Measurements from ENCODE around the gene SPNS3.

Gene SPNS3

DNA sequence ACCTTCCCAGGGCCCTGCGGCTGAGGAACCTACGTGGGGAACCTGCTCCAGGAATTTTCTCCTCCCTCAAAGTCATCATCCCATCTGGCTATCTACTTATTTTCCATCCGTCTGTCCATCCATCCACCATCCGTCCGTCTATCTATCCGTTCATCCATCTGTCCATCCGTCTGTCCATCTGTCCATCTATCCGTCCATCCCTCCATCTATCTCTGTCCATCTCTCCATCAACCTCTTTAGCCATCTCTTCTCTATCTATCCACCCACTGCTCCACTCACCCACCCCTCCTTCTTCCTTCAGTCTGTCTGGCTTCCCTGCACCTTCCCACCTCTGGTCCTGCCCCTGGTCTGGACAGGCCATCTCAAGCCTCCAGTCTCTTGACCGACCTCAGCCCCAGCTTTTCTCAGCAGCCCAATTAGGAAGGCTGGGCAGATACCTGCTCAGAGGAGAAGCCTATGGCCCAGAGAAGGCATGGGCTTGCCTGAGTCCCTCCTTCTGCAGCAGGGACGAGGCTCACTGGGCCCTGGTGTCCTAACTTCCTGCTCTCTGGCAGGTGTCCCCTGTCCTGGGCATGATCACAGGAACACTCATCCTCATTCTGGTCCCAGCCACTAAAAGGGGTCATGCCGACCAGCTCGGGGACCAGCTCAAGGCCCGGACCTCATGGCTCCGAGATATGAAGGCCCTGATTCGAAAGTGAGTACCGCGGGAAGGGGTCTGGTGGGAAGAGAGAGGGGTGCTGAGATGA lies 98.4 kb downstream of the SPNS3 start:
- Histone ChIP-seq H3K9me3 (ENCODE audit: insufficient read depth, low read depth, low read length) (no peaks in the 10 kb centered on the region), H3K4me2 (ENCODE audit: low read length) (no peak overlapping the region), H4K91ac (ENCODE audit: low read depth, low read length) (no peak overlapping the region), H3K27me3 (ENCODE audit: insufficient read depth, low read length) (no peaks in the 10 kb centered on the region), H2AFZ (ENCODE audit: insufficient read depth, low read length, poor library complexity) (no peak overlapping the region), H4K12ac (ENCODE audit: low read depth, low read length) (no peak overlapping the region), H3K36me3 (ENCODE audit: control insufficient read depth in 1 of 2, insufficient read depth in 2 of 2, low read length in 2 of 2) (peaks cover 87 to 89% of the 10 kb centered on the region in 2 experiments), H2AK5ac (ENCODE audit: low read length) (no peak overlapping the region), H3K4me3 (ENCODE audit: low read depth, low read length) (no peak overlapping the region), H3K23ac (ENCODE audit: low read length) (no peak overlapping the region), H2BK12ac (ENCODE audit: low read length) (no peak overlapping the region), H3K9ac (ENCODE audit: low read length) (no peak overlapping the region), H4K8ac (ENCODE audit: low read depth, low read length) (no peak overlapping the region), H3K79me2 (ENCODE audit: control insufficient read depth, insufficient read depth, low read length, poor library complexity) (no peaks in the 10 kb centered on the region), H2BK5ac (ENCODE audit: low read depth, low read length, poor library complexity) (no peak overlapping the region), H3K4ac (ENCODE audit: low read depth, low read length) (no peak overlapping the region), H3K79me1 (ENCODE audit: low read length) (no peaks in the 10 kb centered on the region), H2BK120ac (ENCODE audit: insufficient read depth, low read length, poor library complexity) (no peak overlapping the region), H3K18ac (ENCODE audit: low read length) (no peak overlapping the region), H3K14ac (ENCODE audit: low read length) (no peak overlapping the region), H3K4me1 (ENCODE audit: control insufficient read depth in 1 of 2, insufficient read depth in 2 of 2, low read length in 2 of 2) (peaks cover 0 to 2% of the 10 kb centered on the region in 2 experiments), H3K27ac (ENCODE audit: low read depth, low read length) (no peak overlapping the region)
- no peak for DNase-seq
- 100% methylated on average over 2 of the region's 17 CpGs for WGBS (ENCODE audit: extremely low coverage, insufficient coverage, insufficient read length)

DNA sequence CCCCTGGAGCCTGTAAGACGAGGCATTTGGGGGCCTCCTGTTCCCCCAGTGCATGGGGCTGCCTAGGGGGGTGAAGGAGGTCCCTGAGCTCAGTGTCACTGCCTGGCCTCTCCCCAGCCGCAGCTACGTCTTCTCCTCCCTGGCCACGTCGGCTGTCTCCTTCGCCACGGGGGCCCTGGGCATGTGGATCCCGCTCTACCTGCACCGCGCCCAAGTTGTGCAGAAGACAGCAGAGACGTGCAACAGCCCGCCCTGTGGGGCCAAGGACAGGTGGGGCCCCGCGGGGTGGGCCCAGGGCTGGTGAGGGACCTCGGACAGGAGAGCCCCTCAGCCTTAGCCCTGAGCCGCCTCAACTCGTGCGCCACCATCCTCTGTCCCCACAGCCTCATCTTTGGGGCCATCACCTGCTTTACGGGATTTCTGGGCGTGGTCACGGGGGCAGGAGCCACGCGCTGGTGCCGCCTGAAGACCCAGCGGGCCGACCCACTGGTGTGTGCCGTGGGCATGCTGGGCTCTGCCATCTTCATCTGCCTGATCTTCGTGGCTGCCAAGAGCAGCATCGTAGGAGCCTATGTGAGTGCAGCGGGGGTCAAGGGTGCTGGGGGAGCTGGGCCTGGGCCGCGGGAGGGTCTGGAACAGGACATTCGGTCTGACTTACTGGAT lies 99.3 kb downstream of the SPNS3 start:
- Histone ChIP-seq H2AK5ac (ENCODE audit: low read length) (no peak overlapping the region), H3K14ac (ENCODE audit: low read length) (no peak overlapping the region), H3K36me3 (ENCODE audit: control insufficient read depth in 1 of 2, insufficient read depth in 2 of 2, low read length in 2 of 2) (peaks cover 92 to 93% of the 10 kb centered on the region in 2 experiments), H4K91ac (ENCODE audit: low read depth, low read length) (no peak overlapping the region), H3K9ac (ENCODE audit: low read length) (no peak overlapping the region), H2BK120ac (ENCODE audit: insufficient read depth, low read length, poor library complexity) (no peak overlapping the region), H3K4me2 (ENCODE audit: low read length) (no peak overlapping the region), H2AFZ (ENCODE audit: insufficient read depth, low read length, poor library complexity) (no peak overlapping the region), H2BK5ac (ENCODE audit: low read depth, low read length, poor library complexity) (no peak overlapping the region), H3K79me2 (ENCODE audit: control insufficient read depth, insufficient read depth, low read length, poor library complexity) (no peaks in the 10 kb centered on the region), H3K27me3 (ENCODE audit: insufficient read depth, low read length) (no peaks in the 10 kb centered on the region), H3K4me3 (ENCODE audit: low read depth, low read length) (no peak overlapping the region), H3K27ac (ENCODE audit: low read depth, low read length) (no peak overlapping the region), H3K9me3 (ENCODE audit: insufficient read depth, low read depth, low read length) (no peaks in the 10 kb centered on the region), H3K4me1 (ENCODE audit: control insufficient read depth in 1 of 2, insufficient read depth in 2 of 2, low read length in 2 of 2) (peaks cover 0 to 2% of the 10 kb centered on the region in 2 experiments), H4K8ac (ENCODE audit: low read depth, low read length) (no peak overlapping the region), H3K23ac (ENCODE audit: low read length) (no peak overlapping the region), H3K18ac (ENCODE audit: low read length) (no peak overlapping the region), H2BK12ac (ENCODE audit: low read length) (no peak overlapping the region), H4K12ac (ENCODE audit: low read depth, low read length) (no peak overlapping the region), H3K4ac (ENCODE audit: low read depth, low read length) (no peak overlapping the region), H3K79me1 (ENCODE audit: low read length) (no peaks in the 10 kb centered on the region)
- WGBS (ENCODE audit: extremely low coverage, insufficient coverage, insufficient read length), result no CpG with 5 or more reads among the region's 33 CpGs
- DNase-seq, result no peak

DNA sequence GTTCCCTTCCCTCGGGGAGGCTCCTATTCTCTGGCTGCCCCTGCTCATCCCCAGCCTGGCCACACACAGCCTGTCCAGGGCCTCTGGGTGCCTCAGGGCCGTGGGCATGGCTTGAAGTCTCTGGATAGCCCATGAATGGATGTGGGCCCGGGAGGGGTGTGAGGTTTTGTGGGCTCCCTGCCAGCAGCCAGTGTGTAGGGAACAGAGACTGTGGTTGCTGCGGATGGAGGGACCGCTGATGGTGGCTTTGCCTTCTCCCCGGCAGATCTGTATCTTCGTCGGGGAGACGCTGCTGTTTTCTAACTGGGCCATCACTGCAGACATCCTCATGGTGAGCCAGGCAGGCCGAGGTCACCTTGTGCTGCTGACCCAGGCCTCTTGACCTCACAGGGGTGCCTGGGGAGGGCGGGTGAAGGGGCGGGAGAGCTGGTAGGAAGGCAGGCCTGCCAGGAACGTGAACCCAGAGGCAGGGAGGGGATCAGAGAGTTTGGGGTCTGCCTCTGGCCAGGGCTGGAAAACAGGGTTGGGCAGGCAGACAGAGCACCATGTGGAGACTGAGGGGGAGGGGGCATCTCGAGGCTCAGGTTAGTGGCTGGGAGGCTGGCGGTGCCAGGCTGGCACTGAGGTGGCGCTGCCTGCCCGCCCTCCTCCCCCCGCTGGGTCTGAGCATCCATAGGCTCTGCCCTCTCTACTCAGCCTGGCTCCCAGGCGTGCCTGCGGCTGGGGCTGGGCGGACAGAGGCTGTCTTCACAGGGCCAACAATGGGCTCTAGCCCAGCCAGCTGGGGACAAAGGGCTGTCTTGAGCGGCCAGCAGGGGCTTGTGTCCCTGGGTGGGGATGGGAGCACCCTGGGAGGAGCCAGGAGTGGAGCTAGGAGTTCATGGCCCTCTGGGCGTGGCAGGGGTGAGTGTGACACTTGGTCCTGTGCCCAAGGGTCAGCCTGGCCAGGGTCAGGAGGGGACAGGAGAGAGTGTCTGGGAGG lies 100.1 kb downstream of the SPNS3 start:
- no peak overlapping the region for H2AFZ ChIP-seq (ENCODE audit: insufficient read depth, low read length, poor library complexity)
- H3K4me1 ChIP-seq (ENCODE audit: control insufficient read depth in 1 of 2, insufficient read depth in 2 of 2, low read length in 2 of 2), result peaks cover 0 to 2% of the 10 kb centered on the region in 2 experiments
- H4K91ac ChIP-seq (ENCODE audit: low read depth, low read length), result no peak overlapping the region
- H2BK12ac ChIP-seq (ENCODE audit: low read length), result no peak overlapping the region
- H3K27me3 ChIP-seq (ENCODE audit: insufficient read depth, low read length), result no peaks in the 10 kb centered on the region
- H3K4me3 ChIP-seq (ENCODE audit: low read depth, low read length), result no peak overlapping the region
- H3K18ac ChIP-seq (ENCODE audit: low read length), result no peak overlapping the region
- no peak overlapping the region for H3K9ac ChIP-seq (ENCODE audit: low read length)
- no peak overlapping the region for H4K12ac ChIP-seq (ENCODE audit: low read depth, low read length)
- no CpG with 5 or more reads among the region's 23 CpGs for WGBS (ENCODE audit: extremely low coverage, insufficient coverage, insufficient read length)
- no peaks in the 10 kb centered on the region for H3K79me1 ChIP-seq (ENCODE audit: low read length)
- no peak overlapping the region for H2AK5ac ChIP-seq (ENCODE audit: low read length)
- peaks cover 93% of the 10 kb centered on the region in 2 experiments for H3K36me3 ChIP-seq (ENCODE audit: control insufficient read depth in 1 of 2, insufficient read depth in 2 of 2, low read length in 2 of 2)
- H2BK5ac ChIP-seq (ENCODE audit: low read depth, low read length, poor library complexity), result no peak overlapping the region
- no peak overlapping the region for H2BK120ac ChIP-seq (ENCODE audit: insufficient read depth, low read length, poor library complexity)
- no peak overlapping the region for H3K27ac ChIP-seq (ENCODE audit: low read depth, low read length)
- H3K14ac ChIP-seq (ENCODE audit: low read length), result no peak overlapping the region
- H4K8ac ChIP-seq (ENCODE audit: low read depth, low read length), result no peak overlapping the region
- H3K23ac ChIP-seq (ENCODE audit: low read length), result no peak overlapping the region
- no peaks in the 10 kb centered on the region for H3K9me3 ChIP-seq (ENCODE audit: insufficient read depth, low read depth, low read length)
- DNase-seq, result no peak
- H3K4me2 ChIP-seq (ENCODE audit: low read length), result no peak overlapping the region
- no peaks in the 10 kb centered on the region for H3K79me2 ChIP-seq (ENCODE audit: control insufficient read depth, insufficient read depth, low read length, poor library complexity)
- H3K4ac ChIP-seq (ENCODE audit: low read depth, low read length), result no peak overlapping the region

DNA sequence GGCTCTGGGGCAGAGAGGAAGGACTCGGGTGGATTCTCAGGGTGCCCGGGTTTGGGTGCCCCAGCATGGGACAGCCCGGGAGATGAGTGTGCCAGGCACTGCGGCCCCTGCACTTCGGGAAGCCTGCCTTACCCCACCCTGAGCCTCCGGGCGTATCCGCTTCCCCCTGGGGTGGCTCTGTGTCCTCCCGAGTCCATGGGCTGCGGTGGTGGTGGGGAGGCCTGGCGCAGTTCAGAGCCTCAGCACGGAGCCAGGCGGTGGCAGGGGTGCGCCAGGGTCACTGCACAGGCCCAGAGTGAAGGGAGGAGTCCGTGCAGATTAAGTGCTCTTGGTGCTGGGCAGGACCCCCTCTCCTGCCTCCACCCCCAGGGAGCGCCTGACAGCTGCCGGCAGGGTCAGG lies 100.8 kb downstream of the SPNS3 start:
- no peak overlapping the region for H4K8ac ChIP-seq (ENCODE audit: low read depth, low read length)
- H2BK12ac ChIP-seq (ENCODE audit: low read length), result no peak overlapping the region
- H4K12ac ChIP-seq (ENCODE audit: low read depth, low read length), result no peak overlapping the region
- no peak overlapping the region for H3K4ac ChIP-seq (ENCODE audit: low read depth, low read length)
- no peak overlapping the region for H2BK120ac ChIP-seq (ENCODE audit: insufficient read depth, low read length, poor library complexity)
- peaks cover 96% of the 10 kb centered on the region in 2 experiments for H3K36me3 ChIP-seq (ENCODE audit: control insufficient read depth in 1 of 2, insufficient read depth in 2 of 2, low read length in 2 of 2)
- no peaks in the 10 kb centered on the region for H3K9me3 ChIP-seq (ENCODE audit: insufficient read depth, low read depth, low read length)
- peaks cover 0 to 2% of the 10 kb centered on the region in 2 experiments for H3K4me1 ChIP-seq (ENCODE audit: control insufficient read depth in 1 of 2, insufficient read depth in 2 of 2, low read length in 2 of 2)
- H3K9ac ChIP-seq (ENCODE audit: low read length), result no peak overlapping the region
- DNase-seq, result no peak
- no peak overlapping the region for H3K4me2 ChIP-seq (ENCODE audit: low read length)
- no peak overlapping the region for H3K23ac ChIP-seq (ENCODE audit: low read length)
- no peaks in the 10 kb centered on the region for H3K79me2 ChIP-seq (ENCODE audit: control insufficient read depth, insufficient read depth, low read length, poor library complexity)
- no peak overlapping the region for H3K4me3 ChIP-seq (ENCODE audit: low read depth, low read length)
- WGBS (ENCODE audit: extremely low coverage, insufficient coverage, insufficient read length), result no CpG with 5 or more reads among the region's 17 CpGs
- H4K91ac ChIP-seq (ENCODE audit: low read depth, low read length), result no peak overlapping the region
- no peaks in the 10 kb centered on the region for H3K27me3 ChIP-seq (ENCODE audit: insufficient read depth, low read length)
- no peak overlapping the region for H3K14ac ChIP-seq (ENCODE audit: low read length)
- no peak overlapping the region for H3K18ac ChIP-seq (ENCODE audit: low read length)
- H2AFZ ChIP-seq (ENCODE audit: insufficient read depth, low read length, poor library complexity), result no peak overlapping the region
- no peak overlapping the region for H2BK5ac ChIP-seq (ENCODE audit: low read depth, low read length, poor library complexity)
- H3K27ac ChIP-seq (ENCODE audit: low read depth, low read length), result no peak overlapping the region
- H3K79me1 ChIP-seq (ENCODE audit: low read length), result no peaks in the 10 kb centered on the region
- H2AK5ac ChIP-seq (ENCODE audit: low read length), result no peak overlapping the region

All from trophoblast cell (in vitro differentiated cells and primary cell).